HG03066 (cell line): ENCODE data around the gene ZNF385C.

Source experiments
- ATAC-seq: cut with Tn5 transposase; IDR thresholded peaks from one replicate; pipeline ENCODE4 v1.9.1; 2021; ENCODE audit warnings: low read depth; ENCODE audit not compliant: unreplicated experiment

ZNF385C gene

DNA sequence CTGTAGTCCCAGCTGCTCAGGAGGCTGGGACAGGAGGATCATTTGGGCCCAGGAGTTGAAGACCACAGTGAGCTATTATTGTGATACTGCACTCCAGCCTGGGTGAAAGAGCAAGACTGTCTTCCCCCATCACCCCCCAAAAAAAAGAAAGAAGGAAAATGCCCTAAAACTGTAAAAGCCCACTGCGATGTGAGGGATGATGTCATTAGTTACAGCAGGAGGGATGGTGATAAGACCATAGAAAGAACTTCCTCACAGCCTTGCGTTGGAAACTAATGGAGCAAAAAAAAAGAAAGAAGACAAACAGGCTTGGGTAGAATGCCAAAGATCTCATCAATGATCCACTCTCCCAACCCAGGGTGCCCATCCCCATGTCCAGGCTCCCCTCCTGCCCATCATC, 18.7 kb downstream of the ZNF385C start:
- no peak for ATAC-seq

- no peak for ATAC-seq
These were observed 19.8 kb downstream of the ZNF385C start for GRCh38 chr17:42078396-42079043.

GRCh38 chr17:42077755-42078154, 20.5 kb downstream of the ZNF385C start:
- ATAC-seq: no peak

DNA sequence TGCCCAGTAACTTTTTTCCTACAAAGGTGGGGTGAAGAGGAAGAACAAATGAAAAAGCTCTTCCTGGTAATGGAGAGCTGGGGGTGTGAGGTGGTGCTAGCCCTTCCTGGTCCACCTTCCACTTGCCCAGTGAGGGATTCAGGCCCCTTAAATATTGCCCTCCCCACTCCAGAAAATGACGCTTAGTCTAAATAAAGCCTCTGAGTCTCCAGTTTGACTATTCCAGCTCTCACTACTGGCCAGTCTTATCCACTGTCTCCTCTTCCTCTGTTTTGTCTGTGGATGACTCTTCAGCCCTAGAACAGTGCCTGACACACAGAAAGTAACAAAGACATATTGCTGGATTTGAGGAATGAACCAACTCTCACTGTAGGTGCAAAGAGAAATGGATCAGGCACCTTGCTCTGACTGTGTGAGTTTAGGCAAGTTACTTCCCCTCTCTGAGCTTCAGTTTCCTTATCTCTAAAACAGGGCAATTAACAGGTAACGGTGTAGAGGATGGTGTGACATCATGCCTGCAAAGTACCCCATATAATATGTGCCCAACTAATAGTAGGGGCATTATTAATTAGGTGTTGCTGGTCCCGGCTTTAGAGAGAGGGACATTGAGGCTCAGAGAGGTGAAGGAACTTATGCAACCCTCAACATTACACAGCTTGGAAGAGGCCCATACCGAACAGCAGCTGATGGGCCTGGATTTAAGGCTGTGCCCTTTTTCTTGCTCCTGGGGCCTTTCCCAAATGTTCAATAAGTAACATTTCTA, 21.3 kb downstream of the ZNF385C start:
- ATAC-seq: no peak

GRCh38 chr17:42075789-42076188, 22.5 kb downstream of the ZNF385C start:
- no peak for ATAC-seq

- no peak for ATAC-seq
These were observed 25.7 kb downstream of the ZNF385C start for GRCh38 chr17:42072323-42073187.

- no peak for ATAC-seq
These were observed 26.5 kb downstream of the ZNF385C start for GRCh38 chr17:42071810-42072209.

DNA sequence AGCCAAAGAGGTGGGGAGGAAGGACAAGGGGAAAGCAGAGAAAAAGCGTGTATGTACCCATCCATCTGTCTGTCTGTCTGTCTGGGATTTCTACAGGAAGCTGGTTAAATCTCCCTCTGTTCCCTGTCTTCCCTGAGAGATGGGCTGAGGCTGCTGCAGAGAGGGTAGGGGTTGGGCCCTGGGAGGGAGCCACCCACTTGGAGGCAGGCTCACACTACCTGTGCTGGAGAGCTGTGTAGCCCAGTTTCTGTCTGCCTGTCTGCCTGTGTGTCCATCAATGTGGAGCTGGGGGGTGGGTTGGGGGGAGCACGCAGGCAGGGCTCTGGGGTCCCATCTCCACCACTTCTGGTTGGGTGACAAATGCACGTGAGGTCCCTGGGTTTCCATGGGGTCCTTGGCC, 29.3 kb downstream of the ZNF385C start:
- ATAC-seq: no peak

GRCh38 chr17:42067371-42068091, 30.7 kb downstream of the ZNF385C start:
- no peak for ATAC-seq

GRCh38 chr17:42065201-42065600, 33.1 kb downstream of the ZNF385C start:
- ATAC-seq: no peak

DNA sequence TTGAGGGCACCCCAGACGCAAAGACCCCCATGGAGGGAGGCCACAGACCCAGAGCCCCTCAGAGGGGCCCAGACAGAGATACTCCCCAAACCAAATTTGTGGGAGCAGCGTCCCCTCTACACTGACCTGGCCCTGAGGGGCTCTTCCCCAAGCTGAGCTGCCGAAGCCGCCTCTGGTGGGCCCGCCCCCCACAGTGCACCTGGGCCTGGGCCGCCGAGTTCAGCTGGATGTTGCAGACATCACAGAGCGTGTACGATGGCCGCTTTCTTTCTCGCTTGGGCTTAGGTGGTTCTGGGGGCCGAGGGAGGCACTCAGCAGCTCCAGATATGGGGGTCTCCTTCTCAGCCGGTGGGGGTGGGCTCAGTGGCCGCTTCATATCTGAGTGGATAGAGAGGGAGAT, 35.6 kb downstream of the ZNF385C start:
- no peak for ATAC-seq

DNA sequence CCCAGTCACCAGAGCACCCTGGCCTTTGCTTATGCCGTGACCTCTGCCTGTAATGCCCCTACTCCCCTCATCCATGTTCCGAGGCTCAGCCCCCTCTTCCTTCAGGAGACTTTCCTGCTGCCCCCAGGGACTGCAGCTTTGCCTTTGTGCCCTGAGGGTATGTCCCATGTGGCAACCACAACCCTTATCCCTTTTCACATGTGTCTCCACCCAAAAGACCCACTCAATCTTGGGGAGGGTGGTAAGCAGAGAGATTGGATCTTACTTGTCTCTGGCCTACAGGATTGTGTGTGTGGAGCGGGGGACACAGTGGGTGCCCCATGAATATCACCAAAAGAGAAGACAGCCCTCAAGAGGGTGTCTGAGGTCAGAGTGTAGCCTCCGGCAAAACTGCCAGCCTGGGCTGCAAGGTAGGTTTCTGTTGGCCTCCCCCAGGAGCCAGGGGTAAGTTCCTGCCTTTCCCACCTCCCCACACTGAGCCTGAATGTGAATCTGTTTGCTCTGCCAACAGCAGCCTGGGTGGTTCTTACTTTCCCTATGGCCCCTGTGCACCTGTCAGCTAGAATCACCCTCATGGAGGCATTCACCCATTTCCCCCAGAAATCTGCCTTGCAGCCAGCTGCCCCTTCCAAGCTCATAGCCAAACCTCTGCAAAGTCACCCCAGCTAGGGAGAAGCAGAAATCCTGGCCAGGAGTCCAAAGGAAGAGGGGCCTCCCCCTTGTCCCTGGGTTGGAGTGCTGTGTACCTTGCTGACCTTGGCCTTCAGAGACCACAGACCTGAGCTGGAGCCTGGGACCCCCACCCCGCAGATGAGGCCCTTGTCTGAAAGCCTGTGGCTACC, 36.4 kb downstream of the ZNF385C start:
- no peak for ATAC-seq

DNA sequence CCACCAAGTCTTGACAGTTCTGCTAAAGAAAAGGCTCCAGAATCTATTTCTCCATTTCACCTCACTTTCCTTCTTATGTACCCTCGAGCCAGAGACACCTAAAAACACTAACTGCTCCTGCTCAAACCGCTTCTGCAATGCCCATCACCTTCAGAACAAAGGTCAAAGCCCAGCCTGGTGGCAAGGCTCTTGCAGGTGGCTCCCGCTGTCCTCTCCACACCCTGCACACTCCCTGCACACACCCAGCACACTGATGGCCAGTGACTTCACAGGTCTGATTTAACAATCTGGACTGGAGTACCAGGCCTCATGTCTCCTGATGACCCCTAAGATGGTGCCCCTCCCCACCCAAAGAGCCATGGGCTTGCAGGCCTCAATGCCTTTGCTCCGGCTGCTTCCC, 38.0 kb downstream of the ZNF385C start:
- ATAC-seq: no peak

- no peak for ATAC-seq
These were observed 38.5 kb downstream of the ZNF385C start for GRCh38 chr17:42059815-42060214.

DNA sequence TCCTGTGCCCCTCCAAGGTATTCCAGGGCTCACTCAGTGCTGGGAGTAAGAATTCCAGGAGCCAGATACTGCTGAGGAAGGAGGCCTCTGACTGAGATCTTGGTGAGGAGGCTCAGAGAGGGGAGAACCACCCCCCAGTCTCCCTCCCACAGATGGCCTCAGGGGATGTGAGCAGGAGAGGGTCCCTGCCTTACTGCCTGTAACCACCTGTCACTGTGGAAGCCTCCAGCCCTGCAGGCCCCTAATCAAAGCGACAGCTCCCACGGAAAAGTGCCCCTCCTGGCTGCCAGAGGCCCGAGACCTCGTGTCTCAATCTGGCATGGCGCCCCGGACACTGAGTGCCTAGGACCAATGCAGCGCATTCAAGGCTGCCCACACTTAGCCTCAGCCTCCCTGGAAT, 40.2 kb downstream of the ZNF385C start:
- no peak for ATAC-seq

- ATAC-seq: no peak
These were observed 41.6 kb downstream of the ZNF385C start for GRCh38 chr17:42056635-42057034.

DNA sequence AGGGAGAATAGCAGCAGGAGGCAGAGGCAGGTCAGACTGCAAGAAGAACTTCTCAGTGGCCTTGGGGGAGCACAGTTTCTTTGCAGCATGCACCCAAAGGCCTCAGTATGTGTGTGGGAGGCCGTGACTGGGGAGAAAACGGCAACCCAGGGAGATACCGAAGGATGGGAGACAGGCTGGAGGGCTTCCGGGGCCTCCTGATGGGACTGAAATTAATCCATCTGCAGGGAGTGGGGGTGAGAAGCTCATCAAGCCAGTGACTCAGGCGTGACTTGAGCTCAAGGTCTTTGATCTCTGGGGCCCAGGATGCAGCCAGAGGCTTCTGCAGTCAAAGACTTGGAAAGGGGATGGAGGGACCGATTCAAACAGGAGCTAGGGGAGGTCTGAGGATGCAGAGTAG, 42.8 kb downstream of the ZNF385C start:
- ATAC-seq: no peak

GRCh38 chr17:42055027-42055426, 43.2 kb downstream of the ZNF385C start:
- no peak for ATAC-seq

DNA sequence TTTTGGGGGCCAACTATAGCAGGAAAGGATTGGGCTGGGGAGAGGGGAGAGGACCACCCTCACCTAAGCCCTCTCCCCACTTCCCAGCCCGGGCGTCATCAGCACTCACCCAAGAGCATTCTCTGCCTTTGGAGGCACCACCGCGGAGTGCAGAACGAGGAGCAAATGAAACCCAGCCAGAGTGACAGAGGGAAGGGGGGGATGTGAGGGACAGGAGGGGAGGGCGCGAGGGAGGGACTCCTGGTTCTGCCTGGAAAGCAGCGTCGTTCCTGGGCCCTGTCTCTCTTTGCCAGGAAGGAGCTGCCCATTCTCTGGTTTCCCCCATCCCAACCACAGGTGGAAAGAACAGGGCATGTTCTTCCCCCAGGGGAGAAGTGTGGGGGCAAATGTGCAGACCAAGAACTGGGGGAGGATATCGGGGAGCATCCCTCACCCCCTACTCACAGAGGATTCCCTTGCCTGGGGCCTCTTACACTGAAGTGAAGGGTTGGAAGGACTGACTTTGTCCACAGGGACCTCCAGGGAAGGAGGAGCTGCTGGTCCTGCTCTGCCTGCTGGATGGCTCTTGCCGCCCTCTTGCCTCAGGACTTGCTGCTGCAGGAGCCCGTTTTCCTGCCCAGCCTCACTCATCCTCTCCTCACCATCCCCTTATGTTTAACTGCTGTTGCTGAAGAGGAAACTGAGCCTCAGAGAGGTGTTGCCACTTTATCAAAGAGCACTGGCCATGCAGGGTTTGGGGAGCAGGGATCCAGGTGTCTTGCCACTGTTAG, 44.4 kb downstream of the ZNF385C start:
- no peak for ATAC-seq
